Activated CD8-positive, alpha-beta memory T cell treated with anti-CD3 and anti-CD28 coated beads, Interleukin-2, amount 10 ng/mL, durations not matched to agents 7 days and 5 days (primary cell): ENCODE measurements around the gene MAPK9. TPM values are rescaled to one million over a fixed set of nuclear protein-coding genes. Genes with fewer than 3 reads are reported as not detected.
A peak's percentile ranks its signal among the peaks of the same experiment; 100 is the strongest.

Experiments used
- ATAC-seq: fragments of 150-1000 bp; cut with Tn5 transposase; one replicate; pipeline ENCODE4 v1.10.0; 2021; ENCODE audit warnings: moderate library complexity
- CTCF ChIA-PET: fragments of 350-600 bp; sonication (Branson Sonifier 250); formaldehyde crosslinking; loops from one replicate; lab custom pipeline; 2021; ENCODE audit warnings: antibody characterized with exemption; lab: Charles Lee
- DNase-seq: peaks from one replicate; pipeline ENCODE4 v3.0.0-alpha.2; 2020
- H3K27ac Mint-ChIP-seq: one replicate; pipeline ENCODE4 v1.8.0; 2021; ENCODE audit warnings: mild to moderate bottlenecking, mixed read lengths
- H3K27me3 Mint-ChIP-seq: one replicate; pipeline ENCODE4 v1.8.0; 2021; ENCODE audit warnings: mixed read lengths
- H3K36me3 Mint-ChIP-seq: one replicate; pipeline ENCODE4 v1.8.0; 2021; ENCODE audit warnings: mild to moderate bottlenecking, mixed read lengths
- H3K4me1 Mint-ChIP-seq: one replicate; pipeline ENCODE4 v1.8.0; 2021; ENCODE audit warnings: mixed read lengths
- H3K4me3 Mint-ChIP-seq: one replicate; pipeline ENCODE4 v1.8.0; 2021; ENCODE audit warnings: mild to moderate bottlenecking, moderate library complexity, mixed read lengths
- H3K9me3 Mint-ChIP-seq: one replicate; pipeline ENCODE4 v1.8.0; 2022; ENCODE audit warnings: low read depth, mixed read lengths
- total RNA-seq, 2 experiments: library from RNA; stranded (reverse); gene quantifications; one replicate each; pipeline ENCODE4 v1.2.3, GENCODE V29; 2021

Gene MAPK9
- total RNA-seq, 2 experiments from 2014 or later: 40.9 to 44.4 TPM

GRCh38 chr5:180332051-180332517 is 40.2 kb upstream of the MAPK9 start:
- H3K27ac Mint-ChIP-seq: no peak overlapping the region
- CTCF ChIA-PET: interaction anchor here (0.5 to 5.3 kb wide), 4 partner anchors 18 to 528 kb away, joined by 3 to 95 read pairs (median 4); partner anchors contain the start of gene MAPK9
- no peak for ATAC-seq
- H3K27me3 Mint-ChIP-seq: peaks cover 12% of the 10 kb centered on the region
- DNase-seq: no peak
- H3K4me1 Mint-ChIP-seq: peaks cover 3% of the 10 kb centered on the region
- H3K36me3 Mint-ChIP-seq: no peaks in the 10 kb centered on the region
- no peak overlapping the region for H3K4me3 Mint-ChIP-seq
- no peaks in the 10 kb centered on the region for H3K9me3 Mint-ChIP-seq

GRCh38 chr5:180331647-180331950 is 39.7 kb upstream of the MAPK9 start:
- DNase-seq: peak; percentile 37
- Mint-ChIP-seq H3K9me3 (no peaks in the 10 kb centered on the region), H3K27me3 (peaks cover 12% of the 10 kb centered on the region), H3K4me1 (peaks cover 3% of the 10 kb centered on the region), H3K27ac (no peak overlapping the region), H3K36me3 (no peaks in the 10 kb centered on the region), H3K4me3 (no peak overlapping the region)
- ATAC-seq: no peak
- CTCF ChIA-PET: interaction anchor here (0.5 to 5.3 kb wide), 5 partner anchors 16 to 529 kb away, joined by 3 to 95 read pairs (median 4); partner anchors contain the start of gene MAPK9

- Mint-ChIP-seq H3K4me3 (no peak overlapping the region), H3K27me3 (peaks cover 12% of the 10 kb centered on the region), H3K9me3 (no peaks in the 10 kb centered on the region), H3K36me3 (no peaks in the 10 kb centered on the region), H3K4me1 (peaks cover 3% of the 10 kb centered on the region), H3K27ac (no peak overlapping the region)
- DNase-seq: no peak
- ATAC-seq: no peak
- CTCF ChIA-PET: interaction anchor here (0.9 to 5.3 kb wide), 4 partner anchors 12 to 140 kb away, joined by 4 to 95 read pairs (median 38); partner anchors contain the start of gene MAPK9
Measured at GRCh38 chr5:180330810-180331646, 39.1 kb upstream of the MAPK9 start.

GRCh38 chr5:180330270-180330648 is 38.4 kb upstream of the MAPK9 start:
- H3K27ac Mint-ChIP-seq: no peak overlapping the region
- ATAC-seq: no peak
- CTCF ChIA-PET: interaction anchor here (3.4 to 5.3 kb wide), 3 partner anchors 11 to 37 kb away, joined by 18 to 95 read pairs (median 58); partner anchors contain the start of gene MAPK9
- no peaks in the 10 kb centered on the region for H3K36me3 Mint-ChIP-seq
- H3K27me3 Mint-ChIP-seq: peaks cover 14% of the 10 kb centered on the region
- H3K4me3 Mint-ChIP-seq: no peak overlapping the region
- no peaks in the 10 kb centered on the region for H3K9me3 Mint-ChIP-seq
- DNase-seq: no peak
- peaks cover 3% of the 10 kb centered on the region for H3K4me1 Mint-ChIP-seq

GRCh38 chr5:180329606-180330269 is 37.9 kb upstream of the MAPK9 start:
- ATAC-seq: no peak
- peaks cover 14% of the 10 kb centered on the region for H3K27me3 Mint-ChIP-seq
- DNase-seq: no peak
- H3K9me3 Mint-ChIP-seq: no peaks in the 10 kb centered on the region
- peaks cover 3% of the 10 kb centered on the region for H3K4me1 Mint-ChIP-seq
- H3K27ac Mint-ChIP-seq: no peak overlapping the region
- no peaks in the 10 kb centered on the region for H3K36me3 Mint-ChIP-seq
- no peak overlapping the region for H3K4me3 Mint-ChIP-seq
- CTCF ChIA-PET: interaction anchor here (1.0 to 5.3 kb wide), 8 partner anchors 10 to 189 kb away, joined by 3 to 95 read pairs (median 15); partner anchors contain the start of genes MAPK9 and RASGEF1C

- ATAC-seq: no peak
- CTCF ChIA-PET: interaction anchor here (0.6 to 5.3 kb wide), 35 partner anchors 8 to 409 kb away, joined by 3 to 95 read pairs (median 4); partner anchors contain the start of genes MAPK9 and RASGEF1C
- H3K4me3 Mint-ChIP-seq: no peak overlapping the region
Measured at GRCh38 chr5:180329138-180329435, 37.2 kb upstream of the MAPK9 start.

GRCh38 chr5:180328296-180329137 is 36.6 kb upstream of the MAPK9 start:
- DNase-seq (peak; percentile 88), ATAC-seq (peak; percentile 96)
- Mint-ChIP-seq H3K27me3 (peaks cover 14% of the 10 kb centered on the region), H3K4me1 (peaks cover 3% of the 10 kb centered on the region), H3K36me3 (no peaks in the 10 kb centered on the region), H3K4me3 (no peak overlapping the region), H3K9me3 (no peaks in the 10 kb centered on the region), H3K27ac (no peak overlapping the region)
- CTCF ChIA-PET: interaction anchor here (0.5 to 5.3 kb wide), 36 partner anchors 9 to 408 kb away, joined by 3 to 95 read pairs (median 4); partner anchors contain the start of genes MAPK9 and RASGEF1C

More at GRCh38 chr5:180329138-180329435, 37.2 kb upstream of the MAPK9 start:
- Mint-ChIP-seq H3K4me1 (peaks cover 3% of the 10 kb centered on the region), H3K36me3 (no peaks in the 10 kb centered on the region), H3K27ac (no peak overlapping the region), H3K27me3 (peaks cover 14% of the 10 kb centered on the region), H3K9me3 (no peaks in the 10 kb centered on the region)
- DNase-seq: no peak

- no peak for ATAC-seq
- Mint-ChIP-seq H3K4me3 (no peak overlapping the region), H3K9me3 (no peaks in the 10 kb centered on the region), H3K4me1 (peaks cover 3% of the 10 kb centered on the region), H3K36me3 (no peaks in the 10 kb centered on the region), H3K27me3 (peaks cover 14% of the 10 kb centered on the region), H3K27ac (no peak overlapping the region)
- CTCF ChIA-PET: interaction anchor here (1.6 to 5.3 kb wide), 4 partner anchors 8 to 34 kb away, joined by 5 to 95 read pairs (median 13); partner anchors contain the start of gene MAPK9
- DNase-seq: no peak
Measured at GRCh38 chr5:180326989-180327565, 35.2 kb upstream of the MAPK9 start.

GRCh38 chr5:180324601-180324950 is 32.7 kb upstream of the MAPK9 start:
- ATAC-seq: no peak
- Mint-ChIP-seq H3K27me3 (peaks cover 5% of the 10 kb centered on the region), H3K4me1 (no peaks in the 10 kb centered on the region), H3K4me3 (no peak overlapping the region), H3K9me3 (no peaks in the 10 kb centered on the region), H3K36me3 (no peaks in the 10 kb centered on the region), H3K27ac (no peak overlapping the region)
- DNase-seq: no peak
- CTCF ChIA-PET: interaction anchor here (1.7 to 3.0 kb wide), 2 partner anchors 9 to 32 kb away, joined by 8 to 9 read pairs; partner anchors contain the start of gene MAPK9

- no peaks in the 10 kb centered on the region for H3K4me1 Mint-ChIP-seq
- ATAC-seq: no peak
Measured at GRCh38 chr5:180323941-180324600, 32.2 kb upstream of the MAPK9 start.

GRCh38 chr5:180323160-180323559 is 31.3 kb upstream of the MAPK9 start:
- ATAC-seq: no peak
- Mint-ChIP-seq H3K36me3 (no peaks in the 10 kb centered on the region), H3K9me3 (no peaks in the 10 kb centered on the region), H3K27me3 (peaks cover 5% of the 10 kb centered on the region), H3K4me3 (no peak overlapping the region), H3K4me1 (no peaks in the 10 kb centered on the region), H3K27ac (no peak overlapping the region)
- CTCF ChIA-PET: no interaction called here
- DNase-seq: no peak

More at GRCh38 chr5:180323941-180324600, 32.2 kb upstream of the MAPK9 start:
- DNase-seq: no peak
- H3K9me3 Mint-ChIP-seq: no peaks in the 10 kb centered on the region
- H3K27ac Mint-ChIP-seq: no peak overlapping the region
- CTCF ChIA-PET: interaction anchor here (1.7 to 3.0 kb wide), 2 partner anchors 8 to 32 kb away, joined by 8 to 9 read pairs; partner anchors contain the start of gene MAPK9
- no peak overlapping the region for H3K4me3 Mint-ChIP-seq
- H3K27me3 Mint-ChIP-seq: peaks cover 5% of the 10 kb centered on the region
- no peaks in the 10 kb centered on the region for H3K36me3 Mint-ChIP-seq
